Measurements from ENCODE around the gene NPY4R. TPM values are rescaled to one million over a fixed set of nuclear protein-coding genes. Genes with fewer than 3 reads are reported as not detected.

Gene NPY4R
- total and polyA plus RNA-seq, 11 donors = not detected

Other genes starting within 250 kb of the NPY4R start
- under 1 TPM in 2 of 9 donors, not detected in 7; 0.42 to 0.90 TPM for gene ANTXRL, start 179.0 kb downstream of the NPY4R start, total RNA-seq
- gene ANTXRL, start 179.0 kb downstream of the NPY4R start, polyA plus RNA-seq = under 1 TPM in 1 of 2 donors, not detected in 1; 0.99 TPM
- 10 to 100 TPM in 1 of 9 donors, 1 to 10 TPM in 1, not detected in 7; 1.6 to 43.5 TPM for gene ANXA8L1, start 90.2 kb downstream of the NPY4R start, total RNA-seq
- gene ANXA8L1, start 90.2 kb downstream of the NPY4R start, polyA plus RNA-seq = under 1 TPM in 1 of 2 donors, not detected in 1; 0.08 TPM
- under 1 TPM in 1 of 9 donors, not detected in 8; 0.50 TPM for gene GPRIN2, start 90.7 kb upstream of the NPY4R start, total RNA-seq
- not detected for gene GPRIN2, start 90.7 kb upstream of the NPY4R start, polyA plus RNA-seq
- 1 to 10 TPM; 1.0 to 5.2 (median 2.9) TPM for gene SYT15, start 113.2 kb upstream of the NPY4R start, total RNA-seq
- gene SYT15, start 113.2 kb upstream of the NPY4R start, polyA plus RNA-seq = 1 to 10 TPM; 1.2 to 1.3 TPM